Endothelial cell of umbilical vein (primary cell): Measurements from ENCODE around the gene PXMP2. TPM values are rescaled to one million over a fixed set of nuclear protein-coding genes. Genes with fewer than 3 reads are reported as not detected.

Experiments
- BruUV-seq: library from RNA; stranded (reverse); fragments of 400-500 nt; replicated peaks from 2 replicates; lab custom pipeline; 2021; lab: Mats Ljungman, UMichigan
- CTCF ChIA-PET: fragments of 300-600, 350-600 bp; sonication (Branson Sonifier 250); formaldehyde crosslinking; loops from one replicate; lab custom pipeline; 2021; ENCODE audit warnings: antibody characterized with exemption, inconsistent platforms; lab: Charles Lee
- POLR2A ChIA-PET: fragments of 300-600, 350-600 bp; sonication (Branson Sonifier 250); formaldehyde crosslinking; loops from one replicate; lab custom pipeline; 2021; ENCODE audit warnings: antibody characterized with exemption, inconsistent platforms; lab: Charles Lee
- DNase-seq: peaks from one replicate; pipeline ENCODE4 v3.0.0-alpha.2; 2011; ENCODE audit warnings: low read depth, low spot score
- FAIRE-seq: peaks from 2 replicates; lab custom pipeline; 2011; peaks lifted over from hg19 to GRCh38; lab: Jason Lieb, UNC
- H2AFZ ChIP-seq: 2 replicates; pipeline ENCODE4 v1.6.0; 2012; ENCODE audit warnings: low read depth, low read length, control low read depth, inconsistent platforms
- H3K27ac ChIP-seq: 2 replicates; pipeline ENCODE4 v1.5.1; 2011; ENCODE audit warnings: low read depth, mild to moderate bottlenecking, control low read depth, low read length, moderate library complexity; ENCODE audit not compliant: insufficient read depth
- H3K27me3 ChIP-seq, 2 experiments: 2 replicates each; pipeline versions ENCODE4 v1.6.0 to v1.6.1; 2011; ENCODE audit warnings: low read length in 2 of 2, mixed read lengths in 1 of 2; ENCODE audit not compliant: control insufficient read depth in 2 of 2, insufficient read depth in 2 of 2
- H3K36me3 ChIP-seq, 2 experiments: 2 replicates in 1 of 2; 3 replicates in 1 of 2; pipeline ENCODE4 v1.5.1; 2011; ENCODE audit warnings: low read length in 2 of 2, mild to moderate bottlenecking in 1 of 2, moderate library complexity in 1 of 2; ENCODE audit not compliant: control insufficient read depth in 2 of 2, insufficient read depth in 2 of 2; ENCODE audit errors: extremely low read depth in 1 of 2
- H3K4me1 ChIP-seq: 3 replicates; pipeline ENCODE4 v1.5.1; 2011; ENCODE audit warnings: mild to moderate bottlenecking, low read length; ENCODE audit not compliant: control insufficient read depth, insufficient read depth; ENCODE audit errors: extremely low read depth
- H3K4me2 ChIP-seq: 2 replicates; pipeline ENCODE4 v1.6.1; 2011; ENCODE audit warnings: low read length, control low read depth, mixed read lengths; ENCODE audit not compliant: insufficient read depth
- H3K4me3 ChIP-seq, 3 experiments: fragments of 200-600 bp in 1 of 3; sonication (generic), shearing (Covaris generic) in 1 of 3; replicated peaks in 1 of 3; 2 replicates each; pipeline ENCODE4 v1.5.1; 2011 to 2016; ENCODE audit warnings: control low read depth in 3 of 3, low read length in 3 of 3, mild to moderate bottlenecking in 2 of 3, inconsistent platforms in 1 of 3, low read depth in 1 of 3, moderate library complexity in 1 of 3; ENCODE audit not compliant: insufficient read depth in 1 of 3
- H3K79me2 ChIP-seq: 2 replicates; pipeline ENCODE4 v1.6.0; 2012; ENCODE audit warnings: low read length, inconsistent platforms; ENCODE audit not compliant: control insufficient read depth, insufficient read depth
- H3K9ac ChIP-seq: replicated peaks from 2 replicates; pipeline ENCODE3; 2011; ENCODE audit warnings: low read length, control low read depth; ENCODE audit not compliant: insufficient read depth; ENCODE audit errors: extremely low read depth
- H3K9me1 ChIP-seq: replicated peaks from 3 replicates; pipeline ENCODE4 v1.6.0; 2011; ENCODE audit warnings: mild to moderate bottlenecking, low read length; ENCODE audit not compliant: control insufficient read depth, insufficient read depth; ENCODE audit errors: extremely low read depth
- H3K9me3 ChIP-seq: replicated peaks from 2 replicates; pipeline ENCODE4 v1.5.1; 2012; ENCODE audit warnings: low read length, inconsistent platforms; ENCODE audit not compliant: control insufficient read depth, insufficient read depth
- H4K20me1 ChIP-seq: replicated peaks from 2 replicates; pipeline ENCODE3; 2011; ENCODE audit warnings: mild to moderate bottlenecking, low read length; ENCODE audit not compliant: control insufficient read depth, insufficient read depth; ENCODE audit errors: extremely low read depth
- CTCF ChIP-seq, 2 donors: IDR thresholded peaks; 1 replicate in 1 of 2; 2 replicates in 1 of 2; pipeline ENCODE4 v1.5.1; 2011; ENCODE audit warnings: low read length in 2 of 2, mild to moderate bottlenecking in 2 of 2, moderate library complexity in 2 of 2, control low read depth in 1 of 2, inconsistent platforms in 1 of 2, low read depth in 1 of 2; ENCODE audit not compliant: insufficient read depth in 1 of 2; ENCODE audit errors: extremely low read depth in 1 of 2
- EZH2 ChIP-seq: IDR thresholded peaks from 2 replicates; pipeline ENCODE4 v1.6.1; 2012; ENCODE audit warnings: borderline replicate concordance, low read depth, mild to moderate bottlenecking, moderate library complexity, low read length, inconsistent platforms; ENCODE audit not compliant: severe bottlenecking
- FOS ChIP-seq: IDR thresholded peaks from 2 replicates; pipeline ENCODE4 v1.6.1; 2011; ENCODE audit warnings: mild to moderate bottlenecking, low read length, moderate library complexity, borderline replicate concordance; ENCODE audit not compliant: insufficient read depth
- GATA2 ChIP-seq: IDR thresholded peaks from 2 replicates; pipeline ENCODE4 v1.7.0; 2011; ENCODE audit warnings: low read depth, mild to moderate bottlenecking, moderate library complexity, mixed read lengths, low read length; ENCODE audit not compliant: insufficient read length, insufficient read depth
- MAX ChIP-seq: IDR thresholded peaks from 2 replicates; pipeline ENCODE4 v1.6.1; 2011; ENCODE audit not compliant: insufficient read depth, insufficient read length
- MYC ChIP-seq: IDR thresholded peaks from one replicate; pipeline ENCODE4 v1.6.1; 2011; ENCODE audit warnings: mild to moderate bottlenecking, low read depth, low read length
- dilution Hi-C: fragments of 300-500 bp; cut with MboI; formaldehyde crosslinking; loops from one replicate; pipeline ENCODE4 v1.15.0; 2019; ENCODE audit warnings: low sequenced_read_pairs; ENCODE audit not compliant: extremely low pct_ligation_motif_present
- intact Hi-C: fragments of 100-400 bp; cut with micrococcal nuclease; formaldehyde crosslinking; loops from one replicate; pipeline ENCODE4 v1.10.0; 2022
- polyA plus RNA-seq, 4 experiments: library from polyadenylated mRNA; depleted of rRNA in 3 of 4; stranded (reverse) in 3 of 4; unstranded in 1 of 4; fragments of >200 nt; gene quantifications; 2 replicates each; pipeline versions ENCODE4 v1.2.1 to v1.2.3, GENCODE V29; 2011 to 2012; ENCODE audit warnings: missing spikeins in 1 of 4
- total RNA-seq: library from RNA; stranded (reverse); gene quantifications from 2 replicates; pipeline ENCODE4 v1.2.3, GENCODE V29; 2021

Gene PXMP2
- total and polyA plus RNA-seq, 2 donors (not counting 3 experiments of a cell fraction or from before 2014, with no cell fraction given) = 24.0 to 31.5 TPM

- FAIRE-seq = peak; percentile 87
- POLR2A ChIA-PET = no interaction called here
Measured at GRCh38 chr12:132710043-132710404, 22.6 kb downstream of the PXMP2 start.

More at GRCh38 chr12:132710043-132710404, 22.6 kb downstream of the PXMP2 start:
- H3K79me2 ChIP-seq = peaks cover 40% of the 10 kb centered on the region
- H3K4me2 ChIP-seq = peak overlapping the region; percentile 64
- intact Hi-C loops = loop anchor here (1.0 to 2.0 kb wide), 2 partner anchors 23 to 53 kb away; partner anchors contain the start of genes POLE and PXMP2
- peak overlapping the region; percentile 62 to 97 (median 75) for H3K4me3 ChIP-seq
- DNase-seq = no peak
- no peaks in the 10 kb centered on the region for H3K9me3 ChIP-seq
- H3K27ac ChIP-seq = peak overlapping the region; percentile 19
- H3K9ac ChIP-seq = peak overlapping the region; percentile 58
- peaks cover 0 to 4% of the 10 kb centered on the region in 2 experiments for H3K36me3 ChIP-seq
- CTCF ChIA-PET = no interaction called here
- dilution Hi-C loops = no loop called here
- H3K9me1 ChIP-seq = no peaks in the 10 kb centered on the region
- no peak for TF ChIP-seq MYC
- TF ChIP-seq MAX = no peak
- TF ChIP-seq EZH2 = no peak
- TF ChIP-seq FOS = no peak
- TF ChIP-seq CTCF (IDR thresholded peaks at IDR 0.05; ENCODE audit: extremely low read depth in 1 of 2, insufficient read depth in 1 of 2, low read depth in 1 of 2, low read length in 2 of 2) = no peak
- no peak for TF ChIP-seq GATA2
- no peaks in the 10 kb centered on the region for H3K27me3 ChIP-seq
- no peaks in the 10 kb centered on the region for H4K20me1 ChIP-seq
- peaks cover 5% of the 10 kb centered on the region for H3K4me1 ChIP-seq
- H2AFZ ChIP-seq = peak overlapping the region; percentile 79
- BruUV-seq = TSS peak; percentile 61
